Activated T-cell treated with anti-CD3 and anti-CD28 coated beads for 48 hours (primary cell): ENCODE results near the gene GSS.
A peak's percentile ranks its signal among the peaks of the same experiment; 100 is the strongest.

Experiments
- DNase-seq: peaks from one replicate; pipeline ENCODE4 v3.0.0-alpha.2; 2020; ENCODE audit warnings: low read depth

The GSS gene

GRCh38 chr20:34955231-34956040, at the start of gene GSS, which contains the start of gene MYH7B:
TSS of gene GSS (minus strand) at chr20:34955806. CDS start at chr20:34951852, 3,954 bp downstream.
TSS of gene MYH7B (plus strand) at chr20:34955868. CDS start at chr20:34978006, 22,138 bp downstream.
- DNase-seq = peak; percentile 99

GRCh38 chr20:35004749-35005462, 49.3 kb upstream of the GSS start:
- no peak for DNase-seq

GRCh38 chr20:35004051-35004725, 48.6 kb upstream of the GSS start:
- no peak for DNase-seq

GRCh38 chr20:35003211-35004031, 47.8 kb upstream of the GSS start:
- no peak for DNase-seq

- DNase-seq = no peak
Measured at GRCh38 chr20:35002426-35003210, 47.0 kb upstream of the GSS start.

GRCh38 chr20:35001596-35002362, 46.2 kb upstream of the GSS start:
- DNase-seq = no peak

GRCh38 chr20:35000922-35001595, 45.5 kb upstream of the GSS start:
- DNase-seq = no peak

GRCh38 chr20:35000311-35000921, 44.8 kb upstream of the GSS start:
- no peak for DNase-seq

- no peak for DNase-seq
Measured at GRCh38 chr20:34999782-35000181, 44.2 kb upstream of the GSS start.

GRCh38 chr20:34999021-34999451, 43.4 kb upstream of the GSS start:
- no peak for DNase-seq

GRCh38 chr20:34998331-34998950, 42.8 kb upstream of the GSS start:
- no peak for DNase-seq

GRCh38 chr20:34997774-34998173, 42.2 kb upstream of the GSS start:
- DNase-seq = no peak

GRCh38 chr20:34997131-34997561, 41.5 kb upstream of the GSS start:
- DNase-seq = no peak

GRCh38 chr20:34996243-34997028, 40.8 kb upstream of the GSS start:
- DNase-seq = no peak

GRCh38 chr20:34995696-34996095, 40.1 kb upstream of the GSS start:
- no peak for DNase-seq

GRCh38 chr20:34995192-34995591, 39.6 kb upstream of the GSS start:
- DNase-seq = no peak

- DNase-seq = no peak
Measured at GRCh38 chr20:34994509-34995131, 39.0 kb upstream of the GSS start.
